AG09319 (cell line): Measurements from ENCODE around the gene VAV2.

Source experiments
- DNase-seq: peaks from one replicate; pipeline ENCODE4 v3.0.0-alpha.2; 2010; ENCODE audit warnings: low read depth; ENCODE audit errors: extremely low read depth
- CTCF ChIP-seq: IDR thresholded peaks from 2 replicates; pipeline ENCODE4 v1.5.1; 2011; ENCODE audit warnings: low read depth, mild to moderate bottlenecking, inconsistent platforms, low read length, moderate library complexity

VAV2 gene

GRCh38 chr9:133880851-133881661, 111.1 kb downstream of the VAV2 start:
- DNase-seq, result no peak
- no peak for TF ChIP-seq CTCF

- no peak for TF ChIP-seq CTCF
- no peak for DNase-seq
These were observed 112.0 kb downstream of the VAV2 start for GRCh38 chr9:133880136-133880535.

GRCh38 chr9:133879615-133880014, 112.5 kb downstream of the VAV2 start:
- DNase-seq, result no peak

GRCh38 chr9:133878402-133878801, 113.7 kb downstream of the VAV2 start:
- TF ChIP-seq CTCF, result no peak
- no peak for DNase-seq

More at GRCh38 chr9:133879615-133880014, 112.5 kb downstream of the VAV2 start:
- no peak for TF ChIP-seq CTCF

GRCh38 chr9:133877967-133878366, 114.2 kb downstream of the VAV2 start:
- TF ChIP-seq CTCF, result no peak
- DNase-seq, result no peak

GRCh38 chr9:133877327-133877726, 114.8 kb downstream of the VAV2 start:
- no peak for DNase-seq
- TF ChIP-seq CTCF, result no peak

- TF ChIP-seq CTCF, result no peak
- DNase-seq, result no peak
These were observed 115.3 kb downstream of the VAV2 start for GRCh38 chr9:133876836-133877235.
